ENCODE measurements around the gene GNLY.

- no peak for TF ChIP-seq ZFP3 (CRISPR knock-in tag; IDR thresholded peaks at IDR 0.05)
- TF ChIP-seq, protein P1, sequence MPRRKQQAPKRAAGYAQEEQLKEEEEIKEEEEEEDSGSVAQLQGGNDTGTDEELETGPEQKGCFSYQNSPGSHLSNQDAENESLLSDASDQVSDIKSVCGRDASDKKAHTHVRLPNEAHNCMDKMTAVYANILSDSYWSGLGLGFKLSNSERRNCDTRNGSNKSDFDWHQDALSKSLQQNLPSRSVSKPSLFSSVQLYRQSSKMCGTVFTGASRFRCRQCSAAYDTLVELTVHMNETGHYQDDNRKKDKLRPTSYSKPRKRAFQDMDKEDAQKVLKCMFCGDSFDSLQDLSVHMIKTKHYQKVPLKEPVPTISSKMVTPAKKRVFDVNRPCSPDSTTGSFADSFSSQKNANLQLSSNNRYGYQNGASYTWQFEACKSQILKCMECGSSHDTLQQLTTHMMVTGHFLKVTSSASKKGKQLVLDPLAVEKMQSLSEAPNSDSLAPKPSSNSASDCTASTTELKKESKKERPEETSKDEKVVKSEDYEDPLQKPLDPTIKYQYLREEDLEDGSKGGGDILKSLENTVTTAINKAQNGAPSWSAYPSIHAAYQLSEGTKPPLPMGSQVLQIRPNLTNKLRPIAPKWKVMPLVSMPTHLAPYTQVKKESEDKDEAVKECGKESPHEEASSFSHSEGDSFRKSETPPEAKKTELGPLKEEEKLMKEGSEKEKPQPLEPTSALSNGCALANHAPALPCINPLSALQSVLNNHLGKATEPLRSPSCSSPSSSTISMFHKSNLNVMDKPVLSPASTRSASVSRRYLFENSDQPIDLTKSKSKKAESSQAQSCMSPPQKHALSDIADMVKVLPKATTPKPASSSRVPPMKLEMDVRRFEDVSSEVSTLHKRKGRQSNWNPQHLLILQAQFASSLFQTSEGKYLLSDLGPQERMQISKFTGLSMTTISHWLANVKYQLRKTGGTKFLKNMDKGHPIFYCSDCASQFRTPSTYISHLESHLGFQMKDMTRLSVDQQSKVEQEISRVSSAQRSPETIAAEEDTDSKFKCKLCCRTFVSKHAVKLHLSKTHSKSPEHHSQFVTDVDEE (CRISPR knock-in tag; IDR thresholded peaks at IDR 0.05): no peak
- TF ChIP-seq CREB5 (CRISPR knock-in tag; IDR thresholded peaks at IDR 0.05; ENCODE audit: low read depth): peak; percentile 61; the same call in 1 of the 2 replicates
- TF ChIP-seq GLIS3 (CRISPR knock-in tag; IDR thresholded peaks at IDR 0.05): no peak
Observed at GRCh38 chr2:85734942-85735608, 40.9 kb downstream of the GNLY start.

Data from SK-N-SH treated with all-trans-retinoic acid at 6 μM for 48 hours (cell line).